A549 (cell line): ENCODE measurements around the gene RRP7A. TPM values are rescaled to one million over a fixed set of nuclear protein-coding genes. Genes with fewer than 3 reads are reported as not detected.
"Not testable (repeated sequence)": the region's sequence is repeated elsewhere in the genome, so short reads cannot be mapped to it uniquely, and the experiment has no call there.

ENCODE experiments used
- ATAC-seq, 2 experiments: fragments of 200-7000 bp in 1 of 2; fragments of >200 bp in 1 of 2; cut with Nextera tagmentation in 1 of 2; cut with Tn5 transposase in 1 of 2; 3 replicates each; pipeline versions ENCODE4 v1.8.0 to v1.9.1; 2018 to 2020; ENCODE audit warnings: mild to moderate bottlenecking in 1 of 2, moderate library complexity in 1 of 2
- CTCF ChIA-PET: fragments of 300-600 bp; sonication (Branson Sonifier 250); formaldehyde crosslinking; extraction: SDS; loops from one replicate; lab custom pipeline; 2021; ENCODE audit warnings: antibody characterized with exemption, inconsistent platforms; lab: Yijun Ruan, JAX
- POLR2A ChIA-PET: fragments of 350-600 bp; formaldehyde crosslinking; extraction: SDS; loops from one replicate; lab custom pipeline; 2021; ENCODE audit warnings: antibody characterized with exemption, inconsistent platforms; lab: Yijun Ruan, JAX
- DNase-seq, 2 experiments: peaks; one replicate each; pipeline versions ENCODE4 v3.0.0 to v3.0.0-alpha.2; 2011 to 2016; ENCODE audit warnings: low read depth in 1 of 2, low spot score in 1 of 2
- FAIRE-seq: peaks from 2 replicates; lab custom pipeline; 2011; peaks lifted over from hg19 to GRCh38; lab: Jason Lieb, UNC
- H3K27ac ChIP-seq, 2 experiments: fragments of >200 bp; sonication (Bioruptor Twin); formaldehyde crosslinking; 3 replicates each; pipeline ENCODE4 v1.5.1; 2016 to 2017
- H3K4me1 ChIP-seq: fragments of >200 bp; sonication (Bioruptor Twin); formaldehyde crosslinking; 3 replicates; pipeline ENCODE4 v1.6.1; 2016
- H3K4me2 ChIP-seq: fragments of >200 bp; sonication (Bioruptor Twin); formaldehyde crosslinking; 3 replicates; pipeline ENCODE4 v1.6.1; 2016
- H3K4me3 ChIP-seq: fragments of >200 bp; sonication (Bioruptor Twin); formaldehyde crosslinking; 3 replicates; pipeline ENCODE4 v1.5.1; 2016
- H3K9me3 ChIP-seq: fragments of >200 bp; sonication (Bioruptor Twin); formaldehyde crosslinking; 3 replicates; pipeline ENCODE4 v1.6.1; 2016
- ATOH8 ChIP-seq: fragments of 250-450 bp; sonication (Bioruptor Pico); IDR thresholded peaks from 2 replicates; pipeline ENCODE4 v1.5.0; 2020; ENCODE audit warnings: low read depth, mild to moderate bottlenecking, moderate library complexity
- CHD2 ChIP-seq: fragments of 150-350 bp; IDR thresholded peaks from 2 replicates; pipeline ENCODE4 v1.6.1; 2014; ENCODE audit warnings: low read length; ENCODE audit not compliant: partially characterized antibody
- EHMT2 ChIP-seq: fragments of 200-600 bp; sonication (generic); IDR thresholded peaks from 2 replicates; pipeline ENCODE4 v1.6.1; 2016; ENCODE audit warnings: antibody characterized with exemption, low read depth, mild to moderate bottlenecking, moderate library complexity
- ELK1 ChIP-seq: fragments of 150-350 bp; IDR thresholded peaks from 2 replicates; pipeline ENCODE4 v1.6.1; 2014; ENCODE audit warnings: low read depth, mild to moderate bottlenecking, low read length
- GATA3 ChIP-seq: IDR thresholded peaks from 2 replicates; pipeline ENCODE4 v1.6.1; 2012; ENCODE audit warnings: borderline replicate concordance
- HDAC2 ChIP-seq: fragments of 200-600 bp; sonication (generic); IDR thresholded peaks from 2 replicates; pipeline ENCODE4 v1.6.1; 2016
- HOXB5 ChIP-seq: fragments of 250-450 bp; sonication (Bioruptor Pico); IDR thresholded peaks from 2 replicates; pipeline ENCODE4 v1.5.0; 2020; ENCODE audit warnings: mild to moderate bottlenecking, moderate library complexity
- JUNB ChIP-seq: fragments of >200 bp; sonication (Bioruptor Twin); formaldehyde crosslinking; IDR thresholded peaks from 2 replicates; pipeline ENCODE4 v1.6.1; 2016
- KDM5A ChIP-seq: fragments of 200-600 bp; sonication (generic); IDR thresholded peaks from 2 replicates; pipeline ENCODE4 v1.6.1; 2016; ENCODE audit warnings: antibody characterized with exemption, mild to moderate bottlenecking
- MAZ ChIP-seq: fragments of 150-350 bp; IDR thresholded peaks from 2 replicates; pipeline ENCODE4 v1.6.1; 2014; ENCODE audit warnings: antibody characterized with exemption, low read depth, low read length, borderline replicate concordance
- REST ChIP-seq: fragments of 200-600 bp; sonication (generic); IDR thresholded peaks from 2 replicates; pipeline ENCODE4 v1.6.1; 2016; ENCODE audit warnings: antibody characterized with exemption, mild to moderate bottlenecking, moderate library complexity
- SREBF2 ChIP-seq: fragments of 450-650 bp; IDR thresholded peaks from 2 replicates; pipeline ENCODE4 v1.6.1; 2014; ENCODE audit warnings: mild to moderate bottlenecking, moderate library complexity
- USF2 ChIP-seq: fragments of 450-650 bp; IDR thresholded peaks from 2 replicates; pipeline ENCODE4 v1.6.1; 2014; ENCODE audit warnings: antibody characterized with exemption
- ZC3H11A ChIP-seq: fragments of 450-650 bp; IDR thresholded peaks from 2 replicates; pipeline ENCODE4 v1.6.1; 2014; ENCODE audit warnings: antibody characterized with exemption, mild to moderate bottlenecking
- WGBS: methylation state at CpG from one replicate; pipeline ENCODE4 v1.1.6; 2017; ENCODE audit errors: missing lambda C conversion rate; 5-methylcytosine and 5-hydroxymethylcytosine counted together
- polyA plus RNA-seq, 4 experiments: library from polyadenylated mRNA; depleted of rRNA in 3 of 4; stranded (reverse); fragments of >200 nt; fragmentation: RNase III in 1 of 4; extraction: RNeasy Plus Mini Kit Qiagen cat#74134 plus additional on column Dnase treatment in 1 of 4; gene quantifications; 2 replicates in 3 of 4; 3 replicates in 1 of 4; pipeline ENCODE4 v1.2.3, GENCODE V29; 2011 to 2017

Gene RRP7A
- polyA plus RNA-seq, 2 of the 4 experiments (the other 2 are of a cell fraction), result 26.5 to 37.1 TPM

- H3K27ac ChIP-seq, H3K4me1 ChIP-seq, H3K4me2 ChIP-seq, H3K9me3 ChIP-seq, ATAC-seq, DNase-seq, H3K4me3 ChIP-seq, FAIRE-seq: not testable (repeated sequence)
- TF ChIP-seq USF2, result 0 out of 2 replicates have a peak, but pooled peaks have one; percentile 32
- CTCF ChIA-PET, result interaction anchor here (0.8 to 4.2 kb wide), 4 partner anchors 10 to 19 kb away, joined by 3 to 33 read pairs (median 6); no protein-coding TSS in a partner anchor
- WGBS, result 77% methylated on average over 24 of the region's 24 CpGs
- POLR2A ChIA-PET, result interaction anchor here (0.6 kb wide), 1 partner anchor 52 kb away, joined by 4 read pairs; no protein-coding TSS in a partner anchor
Observed at GRCh38 chr22:42531401-42532084, 11.9 kb upstream of the RRP7A start.

- CTCF ChIA-PET, result interaction anchor here (1.6 kb wide), 1 partner anchor 22 kb away, joined by 4 read pairs; no protein-coding TSS in a partner anchor
- POLR2A ChIA-PET, H3K4me1 ChIP-seq, H3K27ac ChIP-seq, ATAC-seq, H3K4me2 ChIP-seq, FAIRE-seq, H3K9me3 ChIP-seq, H3K4me3 ChIP-seq, DNase-seq: not testable (repeated sequence)
- WGBS, result 89% methylated on average over 8 of the region's 8 CpGs
Observed at GRCh38 chr22:42529435-42529834, 9.8 kb upstream of the RRP7A start.

- ChIA-PET POLR2A (no interaction called here), CTCF (interaction anchor here (0.6 to 1.6 kb wide), 2 partner anchors 23 to 510 kb away, joined by 3 to 4 read pairs; no protein-coding TSS in a partner anchor)
- Histone ChIP-seq H3K4me3 (no peak overlapping the region), H3K9me3 (no peaks in the 10 kb centered on the region), H3K4me2 (no peak overlapping the region), H3K4me1 (no peaks in the 10 kb centered on the region)
- no peak for ATAC-seq
- FAIRE-seq, result no peak
- WGBS, result 80% methylated on average over 11 of the region's 11 CpGs
- DNase-seq, result no peak
- no peak for TF ChIP-seq KDM5A
- no peak for TF ChIP-seq ZC3H11A
- no peak for TF ChIP-seq REST
- TF ChIP-seq HDAC2, result no peak
- TF ChIP-seq MAZ, result no peak
- TF ChIP-seq JUNB, result no peak
- TF ChIP-seq ELK1, result no peak
- no peak for TF ChIP-seq EHMT2
- TF ChIP-seq, all 56 proteins: peak for 0
- H3K27ac ChIP-seq, result no peak overlapping the region
Observed at GRCh38 chr22:42528591-42529307, 9.2 kb upstream of the RRP7A start.

GRCh38 chr22:42522546-42522945, 3.0 kb upstream of the RRP7A start:
- Histone ChIP-seq H3K4me1 (peaks cover 5% of the 10 kb centered on the region; the same call in 1 of the 3 replicates), H3K9me3 (no peaks in the 10 kb centered on the region), H3K4me2 (no peak overlapping the region), H3K27ac (no peak overlapping the region), H3K4me3 (no peak overlapping the region)
- DNase-seq (no peak), FAIRE-seq (no peak), ATAC-seq (no peak)
- CTCF ChIA-PET, result no interaction called here
- WGBS, result 95% methylated on average over 15 of the region's 15 CpGs
- no peak for TF ChIP-seq HOXB5 (CRISPR knock-in tag)
- TF ChIP-seq SREBF2, result no peak
- no peak for TF ChIP-seq MAZ
- no peak for TF ChIP-seq GATA3
- TF ChIP-seq CHD2, result no peak
- no peak for TF ChIP-seq ATOH8 (CRISPR knock-in tag)
- POLR2A ChIA-PET, result no interaction called here
